Lower leg skin (tissue), 4 donors: ENCODE data around the gene VPS18. TPM values are rescaled to one million over a fixed set of nuclear protein-coding genes. Genes with fewer than 3 reads are reported as not detected.

ENCODE experiments used
- DNase-seq, 2 donors: peaks; one replicate each; pipeline ENCODE4 v3.0.0-alpha.2; 2019; ENCODE audit warnings: low spot score in 2 of 2
- H3K4me3 ChIP-seq: fragments of 200-600 bp; sonication (generic); 2 replicates; pipeline ENCODE4 v1.5.1; 2017; ENCODE audit warnings: mild to moderate bottlenecking, low read depth; ENCODE audit not compliant: poor library complexity, severe bottlenecking
- CTCF ChIP-seq, 3 donors: fragments of 450-650 bp; IDR thresholded peaks; one replicate each; pipeline ENCODE4 v1.5.1; 2016; ENCODE audit warnings: antibody characterized with exemption in 3 of 3, mild to moderate bottlenecking in 3 of 3, moderate library complexity in 2 of 3
- POLR2A ChIP-seq, 2 donors: fragments of 450-650 bp; IDR thresholded peaks; one replicate each; pipeline ENCODE4 v1.6.1; 2016 to 2017; ENCODE audit warnings: antibody characterized with exemption in 2 of 2, mild to moderate bottlenecking in 1 of 2, moderate library complexity in 1 of 2
- WGBS, 2 donors: methylation state at CpG; one replicate each; pipeline ENCODE4 v1.1.5; 2018; 5-methylcytosine and 5-hydroxymethylcytosine counted together
- intact Hi-C: fragments of 100-400 bp; cut with DNase I; formaldehyde crosslinking; loops from one replicate; pipeline ENCODE4 v1.15.0; 2023; ENCODE audit warnings: low total_unique reads
- total RNA-seq, 4 donors: library from RNA; depleted of rRNA; stranded (reverse); fragments of >200 nt; gene quantifications; one replicate each; pipeline ENCODE4 v1.1.0, GENCODE V29; 2016

Gene VPS18
- total RNA-seq, 4 donors from 2014 or later = 15.4 to 29.9 (median 25.7) TPM

GRCh38 chr15:40923551-40923950 is 29.3 kb downstream of the VPS18 start:
- 94% methylated on average over 9 of the region's 9 CpGs for WGBS, 2 donors
- TF ChIP-seq POLR2A (IDR thresholded peaks at IDR 0.05) (no peak), CTCF (IDR thresholded peaks at IDR 0.05) (no peak)
- intact Hi-C loops = no loop called here
- no peak for DNase-seq
- H3K4me3 ChIP-seq = no peak overlapping the region

GRCh38 chr15:40925495-40925862 is 31.2 kb downstream of the VPS18 start:
- TF ChIP-seq CTCF (IDR thresholded peaks at IDR 0.05) (no peak), POLR2A (IDR thresholded peaks at IDR 0.05) (no peak)
- H3K4me3 ChIP-seq = no peak overlapping the region
- DNase-seq = no peak
- WGBS, 2 donors = 33% methylated on average over 30 of the region's 30 CpGs
- intact Hi-C loops = no loop called here

DNA sequence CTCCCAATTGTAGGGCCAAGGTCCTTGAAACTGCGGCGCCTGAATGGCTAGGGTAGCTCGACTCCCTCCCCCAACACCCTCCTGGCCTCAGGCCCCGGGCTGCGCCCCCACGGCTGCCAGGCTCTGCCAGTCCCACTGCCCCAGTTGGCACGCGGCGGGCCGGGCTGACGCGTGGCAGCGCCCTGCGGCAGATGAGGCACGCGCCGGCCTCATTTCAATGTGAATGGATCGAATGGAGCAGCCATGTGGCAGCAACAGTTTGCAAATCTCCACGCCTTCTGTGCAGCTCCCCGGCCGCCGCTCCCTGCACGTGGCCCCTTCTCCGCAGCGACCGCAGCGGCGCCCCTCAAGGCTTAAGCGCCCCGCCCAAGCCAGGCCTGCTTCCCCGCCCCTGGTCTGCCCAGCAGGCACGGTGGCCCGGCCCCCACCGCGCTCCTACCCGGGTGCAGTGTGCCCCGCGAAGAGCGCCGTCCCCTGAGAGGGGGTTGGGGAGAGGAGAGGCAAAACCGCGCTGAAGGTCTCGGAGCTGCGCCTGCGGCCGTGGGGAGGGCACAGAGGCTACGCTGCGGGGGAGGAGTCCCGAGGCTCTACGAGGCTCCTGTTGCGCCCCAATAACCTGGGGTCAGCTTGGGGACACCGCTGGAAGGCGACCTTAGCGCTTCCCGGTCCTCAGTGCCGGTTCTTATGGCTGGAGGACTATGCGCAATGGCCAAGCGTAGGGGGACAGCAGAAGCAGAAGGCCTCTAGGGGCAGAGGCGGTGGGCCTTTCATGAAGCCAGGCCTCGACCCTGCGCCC is 31.8 kb downstream of the VPS18 start:
- no peak overlapping the region for H3K4me3 ChIP-seq
- TF ChIP-seq POLR2A (IDR thresholded peaks at IDR 0.05) (no peak), CTCF (IDR thresholded peaks at IDR 0.05) (no peak)
- intact Hi-C loops = no loop called here
- WGBS, 2 donors = 16 to 20% methylated on average over 41 to 50 of the region's 61 CpGs
- DNase-seq = no peak

DNA sequence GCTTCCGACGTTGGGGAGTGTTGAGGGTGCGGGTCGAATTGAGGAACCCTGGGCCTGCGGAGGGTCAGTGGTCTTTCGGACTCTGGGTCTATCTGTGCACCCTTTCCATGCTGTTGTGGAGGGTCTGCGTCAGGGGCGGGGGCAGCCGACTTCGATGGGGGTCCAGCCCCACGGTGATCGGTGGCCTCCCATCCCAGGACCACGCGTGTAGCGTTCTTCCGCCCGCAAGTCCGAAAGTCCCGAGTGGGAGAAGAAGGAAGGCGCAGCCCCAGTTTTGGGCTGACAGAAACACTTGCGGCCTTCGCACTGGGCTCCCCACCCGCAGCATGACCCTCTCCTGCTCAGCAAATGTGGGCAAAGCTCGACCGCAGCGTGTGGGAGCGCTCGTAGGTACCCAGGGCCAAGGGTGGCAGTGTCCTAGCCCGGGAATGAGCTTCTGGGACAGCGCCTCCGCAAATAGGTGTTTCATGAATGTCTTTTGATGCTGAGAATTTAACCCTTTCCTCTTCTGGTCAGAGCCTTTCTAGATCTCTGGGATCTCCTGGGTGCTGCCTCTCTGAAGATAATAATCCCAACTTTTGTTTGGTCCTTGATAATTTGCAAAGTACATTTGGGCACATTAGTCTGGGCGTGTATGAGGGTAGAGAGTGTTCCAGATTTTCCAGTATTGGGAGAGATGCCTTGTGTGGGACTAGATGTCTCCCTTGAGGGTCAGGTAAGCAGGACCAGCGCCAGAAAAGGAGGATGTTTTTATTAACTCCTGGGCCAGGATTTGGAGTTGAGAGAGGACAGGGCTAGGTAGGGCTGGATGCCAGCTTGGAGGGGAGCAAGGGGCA is 32.6 kb downstream of the VPS18 start:
- TF ChIP-seq POLR2A (IDR thresholded peaks at IDR 0.05) (no peak), CTCF (IDR thresholded peaks at IDR 0.05) (no peak)
- no peak for DNase-seq
- 40 to 55% methylated on average over 24 to 33 of the region's 33 CpGs for WGBS, 2 donors
- intact Hi-C loops = no loop called here
- H3K4me3 ChIP-seq = no peak overlapping the region

DNA sequence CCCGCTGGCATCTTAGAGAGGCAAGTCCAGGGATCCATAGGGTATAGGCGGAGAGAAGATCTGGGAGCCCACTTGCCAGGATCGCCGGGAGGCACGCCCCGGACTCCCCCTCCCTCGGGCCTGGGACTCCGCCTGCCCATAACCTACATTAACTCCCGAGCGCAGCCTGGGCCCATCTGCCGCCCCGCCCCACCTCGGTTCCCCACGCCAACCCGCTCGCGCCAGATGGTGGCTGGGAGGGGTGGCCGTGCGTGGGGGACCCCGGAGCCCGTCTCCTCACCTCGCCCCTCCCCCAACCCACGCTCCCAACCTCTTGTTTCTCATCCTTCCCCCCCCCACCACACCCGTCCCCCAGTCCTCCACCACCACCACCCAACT is 33.2 kb downstream of the VPS18 start:
- H3K4me3 ChIP-seq = peak overlapping the region; percentile 1
- TF ChIP-seq CTCF (IDR thresholded peaks at IDR 0.05) = no peak
- no peak for TF ChIP-seq POLR2A (IDR thresholded peaks at IDR 0.05)
- 9 to 13% methylated on average over 22 to 24 of the region's 24 CpGs for WGBS, 2 donors
- DNase-seq = no peak
- intact Hi-C loops = no loop called here
